Astrocyte of the spinal cord (primary cell): Measurements from ENCODE around the gene YLPM1.
"Not testable (repeated sequence)": the region's sequence is repeated elsewhere in the genome, so short reads cannot be mapped to it uniquely, and the experiment has no call there.

ENCODE experiments used
- DNase-seq: peaks from one replicate; pipeline ENCODE4 v3.0.0; 2011; ENCODE audit warnings: low read depth, low spot score
- H3K4me3 ChIP-seq: 2 replicates; pipeline ENCODE4 v1.5.1; 2011; ENCODE audit warnings: low read depth, mild to moderate bottlenecking, low read length, moderate library complexity
- in situ Hi-C: cut with HindIII; loops from 2 replicates; pipeline ENCODE4 v1.10.0; 2017; ENCODE audit warnings: low sequenced_read_pairs
- TF ChIP-seq, protein P1 (sequence below): IDR thresholded peaks from 2 replicates; pipeline ENCODE4 v1.5.1; 2012; ENCODE audit warnings: low read depth, mild to moderate bottlenecking, low read length, inconsistent platforms

Gene YLPM1

GRCh38 chr14:74754899-74755298 lies 8.2 kb upstream of the YLPM1 start:
- in situ Hi-C loops: no loop called here
- DNase-seq: no peak
- no peak overlapping the region for H3K4me3 ChIP-seq
- TF ChIP-seq, protein P1, sequence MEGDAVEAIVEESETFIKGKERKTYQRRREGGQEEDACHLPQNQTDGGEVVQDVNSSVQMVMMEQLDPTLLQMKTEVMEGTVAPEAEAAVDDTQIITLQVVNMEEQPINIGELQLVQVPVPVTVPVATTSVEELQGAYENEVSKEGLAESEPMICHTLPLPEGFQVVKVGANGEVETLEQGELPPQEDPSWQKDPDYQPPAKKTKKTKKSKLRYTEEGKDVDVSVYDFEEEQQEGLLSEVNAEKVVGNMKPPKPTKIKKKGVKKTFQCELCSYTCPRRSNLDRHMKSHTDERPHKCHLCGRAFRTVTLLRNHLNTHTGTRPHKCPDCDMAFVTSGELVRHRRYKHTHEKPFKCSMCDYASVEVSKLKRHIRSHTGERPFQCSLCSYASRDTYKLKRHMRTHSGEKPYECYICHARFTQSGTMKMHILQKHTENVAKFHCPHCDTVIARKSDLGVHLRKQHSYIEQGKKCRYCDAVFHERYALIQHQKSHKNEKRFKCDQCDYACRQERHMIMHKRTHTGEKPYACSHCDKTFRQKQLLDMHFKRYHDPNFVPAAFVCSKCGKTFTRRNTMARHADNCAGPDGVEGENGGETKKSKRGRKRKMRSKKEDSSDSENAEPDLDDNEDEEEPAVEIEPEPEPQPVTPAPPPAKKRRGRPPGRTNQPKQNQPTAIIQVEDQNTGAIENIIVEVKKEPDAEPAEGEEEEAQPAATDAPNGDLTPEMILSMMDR: no peak

DNA sequence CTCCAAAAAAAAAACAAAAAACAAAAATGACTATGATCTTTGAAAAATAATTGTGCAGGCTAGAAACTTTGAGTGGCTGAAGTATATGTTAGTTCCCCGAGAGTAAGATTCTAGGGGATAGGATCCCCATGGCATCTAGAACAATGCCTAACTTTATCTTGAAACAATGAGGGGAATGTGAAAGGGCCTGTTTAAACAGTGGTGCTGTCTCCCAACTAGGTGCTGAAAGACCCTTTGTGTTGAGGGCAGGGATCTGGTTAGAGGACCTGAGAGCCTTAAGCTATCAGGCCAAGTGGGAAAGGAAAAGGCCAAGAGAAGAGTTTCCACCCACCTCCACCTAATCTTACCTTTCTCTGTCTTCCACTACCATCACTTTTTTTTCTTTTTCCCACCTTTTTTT lies 6.8 kb upstream of the YLPM1 start:
- H3K4me3 ChIP-seq: no peak overlapping the region
- in situ Hi-C loops: no loop called here
- DNase-seq: no peak
- TF ChIP-seq, protein P1: no peak

DNA sequence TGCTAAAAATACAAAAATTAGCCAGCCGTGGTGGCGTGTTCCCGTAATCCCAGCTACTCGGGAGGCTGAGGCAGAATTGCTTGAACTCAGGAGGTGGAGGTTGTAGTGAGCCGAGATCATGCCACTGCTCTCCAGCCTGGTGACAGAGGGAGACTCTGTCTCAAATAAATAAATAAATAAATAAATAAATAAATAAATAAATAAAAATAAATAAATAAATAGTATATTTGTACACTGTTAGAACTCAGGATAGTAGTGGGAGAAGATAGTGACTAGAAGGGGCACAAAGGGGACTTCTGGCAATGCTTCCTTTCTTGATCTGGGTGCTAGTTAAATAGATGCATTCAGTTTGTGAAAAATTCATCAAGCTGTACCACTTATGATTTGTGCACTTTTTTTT lies 4.6 kb upstream of the YLPM1 start:
- in situ Hi-C loops, H3K4me3 ChIP-seq, DNase-seq: not testable (repeated sequence)

- peak overlapping the region; percentile 80 for H3K4me3 ChIP-seq
- in situ Hi-C loops: no loop called here
- DNase-seq: no peak
- TF ChIP-seq, protein P1: no peak
Measured at GRCh38 chr14:74763803-74764531, 851 bp downstream of the YLPM1 start.

DNA sequence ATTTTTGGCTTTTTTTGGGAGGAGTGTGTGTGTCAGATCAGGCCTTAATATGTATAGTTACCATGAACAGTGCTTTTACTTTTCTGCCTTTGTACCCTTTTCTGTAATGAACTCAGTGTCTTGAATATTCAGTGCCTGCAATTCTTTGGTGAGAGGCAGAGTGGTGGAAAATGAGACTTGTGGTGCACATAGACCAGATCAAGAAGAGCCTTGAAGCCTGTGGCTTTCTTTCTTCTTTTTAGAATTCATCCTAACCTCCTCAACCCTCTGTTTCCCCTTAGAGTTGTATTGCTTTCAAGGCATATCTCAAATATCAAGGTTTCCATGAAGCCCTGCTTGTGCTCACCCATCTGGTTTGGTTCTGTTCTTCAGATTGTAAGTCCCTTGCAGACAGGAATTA lies 2.6 kb downstream of the YLPM1 start:
- TF ChIP-seq, protein P1: no peak
- peak overlapping the region; percentile 80 for H3K4me3 ChIP-seq
- in situ Hi-C loops: no loop called here
- DNase-seq: no peak

DNA sequence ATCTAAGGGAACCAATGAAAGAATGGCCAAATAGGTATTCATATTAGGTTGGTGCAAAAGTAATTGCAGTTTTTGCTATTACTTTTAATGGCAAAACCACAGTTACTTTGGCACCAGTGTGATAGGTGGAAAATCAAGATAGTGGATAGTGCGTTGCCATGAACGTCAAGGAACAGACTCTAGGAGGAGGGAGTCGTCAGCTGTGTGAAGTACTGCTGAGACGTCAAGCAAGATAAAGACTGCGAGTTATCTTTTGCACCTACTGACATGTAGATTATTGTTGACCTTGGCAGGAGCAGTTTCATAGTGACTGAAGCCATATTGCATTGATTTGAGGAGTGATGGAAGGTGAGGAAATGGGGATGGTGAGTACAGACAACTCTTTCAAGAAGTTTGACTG lies 8.3 kb downstream of the YLPM1 start:
- TF ChIP-seq, protein P1: no peak

GRCh38 chr14:74784634-74785033 lies 21.5 kb downstream of the YLPM1 start:
- no peak for DNase-seq
- TF ChIP-seq, protein P1: no peak
- no peak overlapping the region for H3K4me3 ChIP-seq
- in situ Hi-C loops: no loop called here

More for the DNA sequence above, 8.3 kb downstream of the YLPM1 start:
- no peak overlapping the region for H3K4me3 ChIP-seq
- no peak for DNase-seq
- in situ Hi-C loops: no loop called here
